Left lung (tissue), 10 donors: ENCODE measurements around the gene ITM2B. TPM values are rescaled to one million over a fixed set of nuclear protein-coding genes. Genes with fewer than 3 reads are reported as not detected.
A peak's percentile ranks its signal among the peaks of the same experiment; 100 is the strongest.

Experiments used
- ATAC-seq: fragments of 200-7000 bp; cut with Tn5 transposase; one replicate; pipeline ENCODE4 v1.9.1; 2020; ENCODE audit warnings: moderate library complexity
- DNase-seq, 4 donors: peaks; one replicate each; pipeline ENCODE4 v3.0.0-alpha.2; 2013 to 2020
- H3K27ac ChIP-seq, 2 donors: fragments of 200-600 bp; sonication (generic) in 1 of 2; one replicate each; pipeline versions ENCODE4 v1.5.0 to v1.8.0; 2020 to 2021
- H3K27me3 ChIP-seq, 2 donors: fragments of 200-600 bp; sonication (generic) in 1 of 2; one replicate each; pipeline versions ENCODE4 v1.5.0 to v1.8.0; 2020 to 2021
- H3K36me3 ChIP-seq, 2 donors: fragments of 200-600 bp; sonication (generic) in 1 of 2; one replicate each; pipeline versions ENCODE4 v1.5.0 to v1.8.0; 2020 to 2021
- H3K4me1 ChIP-seq, 2 donors: fragments of 200-600 bp; one replicate each; pipeline ENCODE4 v1.8.0; 2021
- H3K4me3 ChIP-seq, 2 donors: fragments of 200-600 bp; sonication (generic) in 1 of 2; one replicate each; pipeline versions ENCODE4 v1.5.0 to v1.8.0; 2020 to 2021; ENCODE audit warnings: mild to moderate bottlenecking in 1 of 2
- H3K9me3 ChIP-seq, 2 donors: fragments of 200-600 bp; sonication (generic) in 1 of 2; one replicate each; pipeline versions ENCODE4 v1.5.0 to v1.8.0; 2020 to 2021
- intact Hi-C, 2 donors: fragments of 100-400 bp; cut with DNase I; formaldehyde crosslinking; loops; one replicate each; pipeline versions ENCODE4 v1.11.2 to v1.14.2; 2022
- polyA plus RNA-seq, 6 donors: library from polyadenylated mRNA; unstranded; fragments of 120-200 nt; gene quantifications; one replicate each; pipeline ENCODE4 v1.2.1, GENCODE V29; 2013; ENCODE audit not compliant: insufficient read length in 6 of 6
- total RNA-seq, 2 donors: library from RNA; stranded (reverse); fragmentation: NEBNext Ultra II Directional; extraction: Animal tissue kit (Norgen Biotek cat#: 25700); gene quantifications; one replicate each; pipeline ENCODE4 v1.2.1, GENCODE V29; 2021
- TF ChIP-seq, protein P1 (sequence below), 2 donors: fragments of 200-600 bp; sonication (generic) in 1 of 2; IDR thresholded peaks; one replicate each; pipeline versions ENCODE4 v1.5.0 to v1.8.0; 2021; ENCODE audit warnings: antibody characterized with exemption in 2 of 2
- donor health status: DM: no; HTN: yes; CAD: no.
- donor health status: DM: no; HTN: no; CAD: no.

ITM2B gene
- total and polyA plus RNA-seq, 8 donors = 530 to 683 (median 621) TPM

DNA sequence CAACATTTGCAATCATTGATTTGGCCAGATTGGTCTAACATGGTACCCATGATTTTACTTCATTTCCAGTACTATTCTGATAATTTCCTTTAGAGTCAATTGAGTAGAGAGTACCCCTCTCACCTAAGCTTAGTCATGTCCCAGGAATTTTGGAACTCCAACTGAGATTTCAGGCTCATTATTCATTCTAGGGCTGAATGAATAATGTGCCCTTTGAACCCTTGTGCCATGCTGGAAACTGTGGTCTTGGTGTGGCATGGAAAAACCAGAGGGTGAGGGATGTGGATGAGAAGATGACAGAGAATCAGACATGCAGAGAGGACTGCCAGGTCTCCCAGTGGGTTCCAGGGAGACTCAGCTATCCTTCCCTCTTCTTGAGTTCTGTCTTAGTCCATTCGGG lies 30.2 kb downstream of the ITM2B start:
- intact Hi-C loops = no loop called here
- DNase-seq (no peak), ATAC-seq (no peak)
- Histone ChIP-seq H3K36me3 (peaks cover 5 to 62% of the 10 kb centered on the region in 2 donors), H3K4me1 (peaks cover 0 to 5% of the 10 kb centered on the region in 2 donors), H3K4me3 (no peak overlapping the region), H3K27me3 (no peaks in the 10 kb centered on the region), H3K9me3 (no peaks in the 10 kb centered on the region), H3K27ac (no peak overlapping the region)
- TF ChIP-seq, protein P1, sequence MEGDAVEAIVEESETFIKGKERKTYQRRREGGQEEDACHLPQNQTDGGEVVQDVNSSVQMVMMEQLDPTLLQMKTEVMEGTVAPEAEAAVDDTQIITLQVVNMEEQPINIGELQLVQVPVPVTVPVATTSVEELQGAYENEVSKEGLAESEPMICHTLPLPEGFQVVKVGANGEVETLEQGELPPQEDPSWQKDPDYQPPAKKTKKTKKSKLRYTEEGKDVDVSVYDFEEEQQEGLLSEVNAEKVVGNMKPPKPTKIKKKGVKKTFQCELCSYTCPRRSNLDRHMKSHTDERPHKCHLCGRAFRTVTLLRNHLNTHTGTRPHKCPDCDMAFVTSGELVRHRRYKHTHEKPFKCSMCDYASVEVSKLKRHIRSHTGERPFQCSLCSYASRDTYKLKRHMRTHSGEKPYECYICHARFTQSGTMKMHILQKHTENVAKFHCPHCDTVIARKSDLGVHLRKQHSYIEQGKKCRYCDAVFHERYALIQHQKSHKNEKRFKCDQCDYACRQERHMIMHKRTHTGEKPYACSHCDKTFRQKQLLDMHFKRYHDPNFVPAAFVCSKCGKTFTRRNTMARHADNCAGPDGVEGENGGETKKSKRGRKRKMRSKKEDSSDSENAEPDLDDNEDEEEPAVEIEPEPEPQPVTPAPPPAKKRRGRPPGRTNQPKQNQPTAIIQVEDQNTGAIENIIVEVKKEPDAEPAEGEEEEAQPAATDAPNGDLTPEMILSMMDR (IDR thresholded peaks at IDR 0.05) = no peak

DNA sequence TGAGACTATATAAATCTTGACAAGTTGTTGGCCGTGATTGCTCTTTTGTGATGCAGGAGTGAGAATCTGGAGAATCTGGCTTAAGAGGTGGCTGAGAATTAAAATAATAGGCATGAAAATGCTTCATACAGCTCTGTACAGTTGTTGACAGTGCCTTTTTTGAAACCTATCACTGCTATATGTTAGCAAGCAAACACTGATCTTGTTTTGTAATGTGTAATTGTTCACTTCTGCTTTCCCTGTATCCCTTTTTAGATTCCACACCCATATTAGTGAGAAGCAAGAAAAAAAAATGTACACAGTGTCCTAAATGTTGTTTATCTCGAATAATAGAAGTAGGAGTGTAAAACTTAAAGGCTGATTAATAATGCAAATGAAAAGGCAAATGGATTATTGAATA lies 31.1 kb downstream of the ITM2B start:
- ATAC-seq (no peak), DNase-seq (no peak)
- intact Hi-C loops = no loop called here
- TF ChIP-seq, protein P1 (IDR thresholded peaks at IDR 0.05) = no peak
- H3K4me3 ChIP-seq = no peak overlapping the region
- H3K27me3 ChIP-seq = no peaks in the 10 kb centered on the region
- no peaks in the 10 kb centered on the region for H3K9me3 ChIP-seq
- H3K36me3 ChIP-seq = peaks cover 5 to 54% of the 10 kb centered on the region in 2 donors
- H3K27ac ChIP-seq = no peak overlapping the region
- peaks cover 0 to 5% of the 10 kb centered on the region in 2 donors for H3K4me1 ChIP-seq

DNA sequence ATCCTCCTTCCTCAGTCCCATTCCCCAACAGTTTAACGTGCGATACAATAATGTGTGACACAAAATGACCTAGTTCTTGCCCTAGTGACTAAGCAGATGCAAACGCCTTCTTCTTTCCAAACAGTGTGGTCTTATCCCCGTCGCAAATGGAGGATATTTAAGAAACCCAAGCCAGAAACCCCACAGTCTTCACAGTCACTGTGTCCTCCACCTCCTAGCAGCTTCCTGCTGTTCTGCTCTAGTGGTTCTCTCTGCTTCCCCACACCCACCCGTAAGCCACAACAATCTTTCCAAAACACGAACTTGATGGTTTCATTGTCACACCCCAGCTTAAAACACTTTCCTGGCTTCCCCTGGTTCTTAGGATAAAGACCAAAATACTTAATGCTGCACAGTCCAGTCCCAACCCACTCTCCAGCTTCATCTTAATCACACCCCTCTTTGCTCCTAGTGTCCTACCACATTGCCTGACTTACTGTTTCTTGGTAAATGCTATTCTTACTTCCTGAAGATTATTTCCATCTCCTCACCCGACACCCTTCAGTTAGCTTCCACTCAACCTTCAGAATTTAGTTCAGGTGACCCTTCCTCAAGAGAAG lies 32.3 kb downstream of the ITM2B start:
- Histone ChIP-seq H3K27me3 (no peaks in the 10 kb centered on the region), H3K4me3 (no peak overlapping the region), H3K27ac (no peak overlapping the region), H3K9me3 (no peaks in the 10 kb centered on the region), H3K4me1 (peaks cover 0 to 5% of the 10 kb centered on the region in 2 donors), H3K36me3 (peaks cover 5 to 51% of the 10 kb centered on the region in 2 donors)
- ATAC-seq = no peak
- no peak for DNase-seq
- intact Hi-C loops = no loop called here
- TF ChIP-seq, protein P1 (IDR thresholded peaks at IDR 0.05) = no peak

DNA sequence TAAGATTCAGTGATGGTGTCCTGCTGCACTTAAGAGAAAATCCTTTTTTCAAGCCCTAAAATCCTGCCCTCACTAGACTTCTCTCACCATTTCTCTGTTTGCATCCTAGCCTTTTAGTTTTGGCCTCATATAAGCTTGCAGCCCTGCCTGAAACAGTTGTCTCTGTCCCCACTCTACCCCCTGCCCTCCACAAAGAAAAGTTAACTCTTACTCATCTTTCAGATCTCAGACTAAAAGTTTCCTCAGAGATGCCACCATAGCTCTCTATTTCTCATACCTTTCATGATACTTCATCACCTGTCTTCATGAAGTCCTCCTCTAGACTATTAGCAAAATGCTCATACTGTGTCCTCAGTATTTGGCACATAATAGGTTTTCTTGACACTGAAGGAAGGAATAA lies 33.1 kb downstream of the ITM2B start:
- Histone ChIP-seq H3K36me3 (peaks cover 5 to 51% of the 10 kb centered on the region in 2 donors), H3K9me3 (no peaks in the 10 kb centered on the region), H3K27ac (no peak overlapping the region), H3K4me3 (no peak overlapping the region), H3K4me1 (peaks cover 0 to 5% of the 10 kb centered on the region in 2 donors), H3K27me3 (no peaks in the 10 kb centered on the region)
- ATAC-seq (no peak), DNase-seq (no peak)
- TF ChIP-seq, protein P1 (IDR thresholded peaks at IDR 0.05) = no peak
- intact Hi-C loops = no loop called here

DNA sequence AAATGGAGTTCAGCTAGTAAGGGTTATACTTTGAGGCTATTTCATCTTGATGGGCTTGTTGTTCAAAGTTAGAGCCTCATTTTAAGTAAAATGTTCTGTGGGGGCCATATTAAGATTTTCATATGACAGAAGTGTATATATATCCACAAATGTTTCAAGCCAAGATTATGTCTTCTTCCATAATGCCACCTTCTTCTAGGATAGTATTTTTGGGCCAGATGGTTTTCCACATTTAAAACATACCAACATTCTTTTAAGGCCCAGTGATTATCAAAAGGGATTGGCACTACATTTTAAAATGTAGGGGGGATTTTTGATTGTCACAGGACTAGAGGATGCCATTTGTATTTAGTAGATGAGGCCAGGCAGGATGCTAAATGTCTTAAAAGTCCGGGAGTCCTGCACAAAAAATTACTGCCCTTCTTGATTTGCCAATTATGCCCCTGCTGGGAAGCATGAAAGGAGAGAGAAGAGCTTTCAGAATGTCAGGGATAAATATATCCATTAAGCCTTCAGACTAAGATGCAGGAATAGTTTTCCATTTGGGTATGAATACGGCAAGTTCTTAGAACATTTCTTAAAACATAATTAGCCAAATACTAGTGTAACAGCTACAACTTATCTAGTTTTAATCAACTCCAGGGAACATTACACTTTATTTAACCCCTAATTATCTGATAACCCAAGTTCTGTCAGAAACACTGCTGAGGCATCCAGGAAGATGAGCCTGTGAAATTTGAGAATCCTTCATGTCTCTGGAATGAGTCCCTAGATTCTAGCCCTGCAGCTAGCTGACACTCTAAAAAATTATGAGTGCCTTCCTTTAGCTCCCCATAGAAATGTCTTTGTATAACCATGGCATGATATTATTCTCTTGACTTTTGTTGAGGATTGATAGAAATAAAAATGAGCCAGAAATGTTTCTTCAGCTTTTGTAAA lies 34.0 kb downstream of the ITM2B start:
- ATAC-seq = no peak
- H3K4me1 ChIP-seq = peaks cover 0 to 5% of the 10 kb centered on the region in 2 donors
- H3K27me3 ChIP-seq = no peaks in the 10 kb centered on the region
- no peak overlapping the region for H3K4me3 ChIP-seq
- TF ChIP-seq, protein P1 (IDR thresholded peaks at IDR 0.05) = no peak
- no peaks in the 10 kb centered on the region for H3K9me3 ChIP-seq
- H3K27ac ChIP-seq = peak overlapping the region in 1 of 2 donors; percentile 2
- peaks cover 5 to 48% of the 10 kb centered on the region in 2 donors for H3K36me3 ChIP-seq
- intact Hi-C loops = no loop called here
- no peak for DNase-seq
